Duodenal mucosa (tissue), 2 donors: ENCODE data around the gene WFDC11.
"Not testable (repeated sequence)": the region's sequence is repeated elsewhere in the genome, so short reads cannot be mapped to it uniquely, and the experiment has no call there.

Experiments
- H3K27ac ChIP-seq: one replicate; pipeline ENCODE4 v1.7.0; 2013; ENCODE audit warnings: low read depth, low read length
- H3K27me3 ChIP-seq, 2 donors: one replicate each; pipeline ENCODE4 v1.7.0; 2013; ENCODE audit warnings: low read length in 2 of 2, control low read depth in 1 of 2; ENCODE audit not compliant: insufficient read depth in 2 of 2, control insufficient read depth in 1 of 2
- H3K36me3 ChIP-seq, 2 donors: one replicate each; pipeline ENCODE4 v1.7.0; 2013; ENCODE audit warnings: low read length in 2 of 2, control low read depth in 1 of 2; ENCODE audit not compliant: insufficient read depth in 2 of 2, control insufficient read depth in 1 of 2
- H3K4me1 ChIP-seq, 2 donors: one replicate each; pipeline ENCODE4 v1.7.0; 2013; ENCODE audit warnings: low read length in 2 of 2, control low read depth in 1 of 2; ENCODE audit not compliant: insufficient read depth in 2 of 2, control insufficient read depth in 1 of 2
- H3K4me3 ChIP-seq, 2 donors: one replicate each; pipeline ENCODE4 v1.7.0; 2013; ENCODE audit warnings: low read length in 2 of 2, low read depth in 1 of 2
- H3K9ac ChIP-seq, 2 donors: one replicate each; pipeline ENCODE4 v1.7.0; 2013; ENCODE audit warnings: low read length in 2 of 2, low read depth in 1 of 2
- H3K9me3 ChIP-seq, 2 donors: one replicate each; pipeline ENCODE4 v1.7.0; 2013; ENCODE audit warnings: low read length in 2 of 2, control low read depth in 1 of 2; ENCODE audit not compliant: control insufficient read depth in 1 of 2

WFDC11 gene

DNA sequence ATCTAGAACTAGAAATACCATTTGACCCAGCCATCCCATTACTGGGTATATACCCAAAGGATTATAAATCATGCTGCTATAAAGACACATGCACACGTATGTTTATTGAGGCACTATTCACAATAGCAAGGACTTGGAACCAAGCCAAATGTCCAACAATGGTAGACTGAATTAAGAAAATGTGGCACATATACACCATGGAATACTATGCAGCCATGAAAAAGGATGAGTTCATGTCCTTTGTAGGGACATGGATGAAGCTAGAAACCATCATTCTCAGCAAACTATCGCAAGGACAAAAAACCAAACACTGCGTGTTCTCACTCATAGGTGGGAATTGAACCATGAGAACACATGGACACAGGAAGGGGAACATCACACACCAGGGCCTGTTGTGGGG is 13.0 kb downstream of the WFDC11 start:
- not testable (repeated sequence) for H3K9ac ChIP-seq, H3K9me3 ChIP-seq, H3K27ac ChIP-seq, H3K4me3 ChIP-seq, H3K4me1 ChIP-seq, H3K27me3 ChIP-seq, H3K36me3 ChIP-seq

GRCh38 chr20:45651726-45652125 is 18.3 kb downstream of the WFDC11 start:
- H3K4me3 ChIP-seq, H3K9ac ChIP-seq, H3K4me1 ChIP-seq, H3K27me3 ChIP-seq, H3K9me3 ChIP-seq, H3K36me3 ChIP-seq, H3K27ac ChIP-seq: not testable (repeated sequence)

DNA sequence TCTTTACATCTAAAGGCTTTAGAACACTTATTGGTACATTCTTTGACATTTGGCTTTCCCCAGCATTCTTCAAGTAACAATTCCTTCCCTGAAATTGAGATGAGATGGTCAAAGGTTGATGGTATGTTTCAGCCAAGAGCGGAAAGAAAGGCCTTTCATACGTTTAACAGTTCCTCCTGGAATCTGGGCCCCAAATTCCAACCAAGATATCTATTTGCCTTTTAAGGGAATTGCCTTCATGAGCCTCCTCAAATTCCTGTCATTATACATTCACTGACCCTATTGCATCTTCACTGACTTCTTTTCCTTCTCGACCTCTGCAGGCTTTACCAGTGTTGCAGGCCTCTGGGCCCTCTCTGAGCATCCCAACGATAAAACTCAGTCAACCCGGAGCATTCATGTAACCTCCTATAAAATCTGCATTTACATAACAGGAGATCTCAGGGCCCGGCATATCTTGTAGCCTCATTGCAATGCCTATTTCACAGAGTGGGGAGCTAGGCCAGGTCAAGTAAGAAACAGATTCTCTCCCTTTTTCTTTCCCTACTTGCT is 20.7 kb downstream of the WFDC11 start:
- H3K27me3 ChIP-seq, result no peaks in the 10 kb centered on the region

GRCh38 chr20:45647441-45648050 is 22.5 kb downstream of the WFDC11 start:
- Histone ChIP-seq H3K36me3 (no peaks in the 10 kb centered on the region), H3K4me1 (no peaks in the 10 kb centered on the region), H3K4me3 (no peak overlapping the region), H3K9ac (no peak overlapping the region), H3K9me3 (no peaks in the 10 kb centered on the region), H3K27ac (no peak overlapping the region), H3K27me3 (no peaks in the 10 kb centered on the region)

More for the DNA sequence above, 20.7 kb downstream of the WFDC11 start:
- no peaks in the 10 kb centered on the region for H3K9me3 ChIP-seq
- no peaks in the 10 kb centered on the region for H3K36me3 ChIP-seq
- H3K4me3 ChIP-seq, result no peak overlapping the region
- H3K9ac ChIP-seq, result no peak overlapping the region
- no peaks in the 10 kb centered on the region for H3K4me1 ChIP-seq
- H3K27ac ChIP-seq, result no peak overlapping the region

DNA sequence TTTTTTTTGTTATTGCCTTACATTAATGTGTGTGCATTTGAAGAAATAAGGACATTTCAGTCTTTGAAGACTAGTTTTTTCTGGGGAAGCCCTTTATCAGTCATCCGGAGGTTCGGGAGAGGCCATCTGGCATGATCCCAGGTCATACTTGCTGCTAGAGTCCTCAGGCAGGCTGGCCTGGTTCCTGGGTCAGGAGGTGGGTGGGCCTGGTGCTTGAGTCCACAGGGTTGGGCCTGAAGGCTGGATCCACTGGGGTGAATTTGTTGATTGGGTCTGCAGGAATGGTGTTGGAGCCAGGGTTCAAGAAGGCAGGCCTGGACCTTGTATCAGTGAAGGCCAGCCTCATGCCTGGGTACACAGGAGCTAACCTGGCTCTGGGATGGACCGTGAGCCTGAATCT is 23.2 kb downstream of the WFDC11 start:
- no peaks in the 10 kb centered on the region for H3K36me3 ChIP-seq
- no peaks in the 10 kb centered on the region for H3K27me3 ChIP-seq
- H3K27ac ChIP-seq, result no peak overlapping the region
- no peaks in the 10 kb centered on the region for H3K9me3 ChIP-seq
- no peak overlapping the region for H3K4me3 ChIP-seq
- no peak overlapping the region for H3K9ac ChIP-seq
- no peaks in the 10 kb centered on the region for H3K4me1 ChIP-seq

- not testable (repeated sequence) for H3K9me3 ChIP-seq, H3K27ac ChIP-seq, H3K4me1 ChIP-seq, H3K4me3 ChIP-seq, H3K27me3 ChIP-seq, H3K36me3 ChIP-seq, H3K9ac ChIP-seq
These were observed 24.2 kb downstream of the WFDC11 start for GRCh38 chr20:45645869-45646268.

GRCh38 chr20:45641076-45641475 is 29.0 kb downstream of the WFDC11 start:
- not testable (repeated sequence) for H3K9ac ChIP-seq, H3K27ac ChIP-seq, H3K4me3 ChIP-seq, H3K27me3 ChIP-seq, H3K4me1 ChIP-seq, H3K9me3 ChIP-seq, H3K36me3 ChIP-seq

- no peak overlapping the region for H3K27ac ChIP-seq
- H3K27me3 ChIP-seq, result no peaks in the 10 kb centered on the region
- H3K9ac ChIP-seq, result no peak overlapping the region
- no peaks in the 10 kb centered on the region for H3K9me3 ChIP-seq
- H3K4me1 ChIP-seq, result no peaks in the 10 kb centered on the region
- H3K4me3 ChIP-seq, result no peak overlapping the region
- no peaks in the 10 kb centered on the region for H3K36me3 ChIP-seq
These were observed 30.4 kb downstream of the WFDC11 start for GRCh38 chr20:45639687-45640086.

- no peaks in the 10 kb centered on the region for H3K9me3 ChIP-seq
- no peak overlapping the region for H3K27ac ChIP-seq
- H3K36me3 ChIP-seq, result no peaks in the 10 kb centered on the region
- no peak overlapping the region for H3K4me3 ChIP-seq
- no peak overlapping the region for H3K9ac ChIP-seq
- no peaks in the 10 kb centered on the region for H3K4me1 ChIP-seq
- H3K27me3 ChIP-seq, result no peaks in the 10 kb centered on the region
These were observed 33.5 kb downstream of the WFDC11 start for GRCh38 chr20:45636513-45636912.

DNA sequence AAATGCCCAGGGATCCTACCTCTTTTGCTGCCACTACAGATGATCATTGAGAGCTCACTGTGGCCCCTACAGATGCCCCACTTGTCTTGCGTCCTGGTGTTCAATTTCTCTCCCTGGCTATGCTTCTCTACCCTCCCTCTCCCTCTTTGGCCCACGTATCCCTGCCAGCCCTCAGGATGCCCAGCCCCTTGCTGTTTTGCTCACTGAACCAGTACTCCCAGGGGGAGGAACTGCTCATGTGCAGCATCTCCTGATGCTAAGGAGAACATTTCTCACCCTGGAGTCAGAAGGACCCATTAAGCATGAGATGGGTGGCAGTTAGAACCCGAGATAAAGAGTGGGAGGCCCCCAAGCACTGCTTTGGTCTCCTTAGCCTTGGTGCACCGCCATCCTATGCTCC is 38.9 kb downstream of the WFDC11 start, which contains the start of gene WFDC9:
TSS of gene WFDC9 (minus strand) at position 101 of the 400 bp plus-strand sequence. CDS start 21,103 bp downstream, outside the sequence.
- no peak within 1 kb of the TSS for H3K27ac ChIP-seq
- no peaks in the 10 kb centered on the region for H3K36me3 ChIP-seq
- H3K4me3 ChIP-seq, result no peak within 1 kb of the TSS
- no peaks in the 10 kb centered on the region for H3K4me1 ChIP-seq
- H3K27me3 ChIP-seq, result no peaks in the 10 kb centered on the region
- no peaks in the 10 kb centered on the region for H3K9me3 ChIP-seq
- no peak within 1 kb of the TSS for H3K9ac ChIP-seq
